ENCODE measurements around the gene CNTFR.
A peak's percentile ranks its signal among the peaks of the same experiment; 100 is the strongest.
"Not testable (repeated sequence)": the region's sequence is repeated elsewhere in the genome, so short reads cannot be mapped to it uniquely, and the experiment has no call there.

CNTFR gene

GRCh38 chr9:34554211-34555001, 35.1 kb downstream of the CNTFR start:
- DNase-seq (ENCODE audit: low read depth) = no peak

- DNase-seq (ENCODE audit: low read depth) = no peak
Observed at GRCh38 chr9:34553511-34554021, 36.0 kb downstream of the CNTFR start.

- DNase-seq (ENCODE audit: low read depth) = no peak
Observed at GRCh38 chr9:34552986-34553385, 36.5 kb downstream of the CNTFR start.

- DNase-seq (ENCODE audit: low read depth) = no peak
Observed at GRCh38 chr9:34552606-34552981, 36.9 kb downstream of the CNTFR start.

GRCh38 chr9:34551751-34552605, 37.5 kb downstream of the CNTFR start:
- DNase-seq (ENCODE audit: low read depth) = no peak

- no peak for DNase-seq (ENCODE audit: low read depth)
Observed at GRCh38 chr9:34550681-34551270, 38.7 kb downstream of the CNTFR start.

- DNase-seq (ENCODE audit: low read depth) = no peak
Observed at GRCh38 chr9:34550016-34550680, 39.4 kb downstream of the CNTFR start.

GRCh38 chr9:34549407-34549732, 40.2 kb downstream of the CNTFR start:
- no peak for DNase-seq (ENCODE audit: low read depth)

- peak; percentile 22 for DNase-seq (ENCODE audit: low read depth)
Observed at GRCh38 chr9:34547960-34548611, 41.4 kb downstream of the CNTFR start.

- DNase-seq (ENCODE audit: low read depth) = peak; percentile 45
Observed at GRCh38 chr9:34546834-34547827, 42.4 kb downstream of the CNTFR start.

- no peak for DNase-seq (ENCODE audit: low read depth)
Observed at GRCh38 chr9:34546102-34546833, 43.3 kb downstream of the CNTFR start.

GRCh38 chr9:34545497-34545896, 44.0 kb downstream of the CNTFR start:
- DNase-seq (ENCODE audit: low read depth) = no peak

- no peak for DNase-seq (ENCODE audit: low read depth)
Observed at GRCh38 chr9:34544035-34544434, 45.5 kb downstream of the CNTFR start.

GRCh38 chr9:34541540-34541939, 48.0 kb downstream of the CNTFR start:
- DNase-seq (ENCODE audit: low read depth) = no peak

GRCh38 chr9:34540827-34541226, 48.7 kb downstream of the CNTFR start:
- DNase-seq (ENCODE audit: low read depth) = no peak

- no peak for DNase-seq (ENCODE audit: low read depth)
Observed at GRCh38 chr9:34536685-34537084, 52.8 kb downstream of the CNTFR start.

- DNase-seq (ENCODE audit: low read depth) = not testable (repeated sequence)
Observed at GRCh38 chr9:34532041-34532440, 57.5 kb downstream of the CNTFR start.

- DNase-seq (ENCODE audit: low read depth) = no peak
Observed at GRCh38 chr9:34526026-34526425, 63.5 kb downstream of the CNTFR start.

- no peak for DNase-seq (ENCODE audit: low read depth)
Observed at GRCh38 chr9:34524349-34524748, 65.2 kb downstream of the CNTFR start.

Measured in stimulated activated CD8-positive, alpha-beta memory T cell treated with anti-CD3 and anti-CD28 coated beads, Interleukin-4, amount 100 ng/mL, for 24 hours (primary cell).